GM12878 (cell line): ENCODE results near the gene NAALADL2. TPM values are rescaled to one million over a fixed set of nuclear protein-coding genes. Genes with fewer than 3 reads are reported as not detected.

ENCODE experiments used
- ATAC-seq: fragments of 200-7000 bp; cut with Tn5 transposase; 3 replicates; pipeline ENCODE4 v1.9.1; 2020; ENCODE audit warnings: mild to moderate bottlenecking, moderate library complexity
- BruUV-seq: library from RNA; stranded (reverse); fragments of 400-500 nt; replicated peaks from 2 replicates; lab custom pipeline; 2021; lab: Mats Ljungman, UMichigan
- CTCF ChIA-PET: fragments of 300-600 bp; sonication (Branson Sonifier 250); formaldehyde crosslinking; extraction: SDS; loops from one replicate; lab custom pipeline; 2021; ENCODE audit warnings: inconsistent platforms; lab: Yijun Ruan, JAX
- POLR2A ChIA-PET: fragments of 350-600 bp; formaldehyde crosslinking; extraction: SDS; loops from one replicate; lab custom pipeline; 2021; ENCODE audit warnings: inconsistent platforms; lab: Charles Lee
- RAD21 ChIA-PET: fragments of 300-600 bp; sonication (Branson Sonifier 250); formaldehyde crosslinking; loops from one replicate; lab custom pipeline; 2023; ENCODE audit warnings: antibody characterized with exemption; ENCODE audit not compliant: unreplicated experiment; lab: Charles Lee
- SMC1A ChIA-PET: fragments of 300-600 bp; sonication (Branson Sonifier 250); formaldehyde crosslinking; loops from one replicate; lab custom pipeline; 2023; ENCODE audit not compliant: unreplicated experiment, uncharacterized antibody; lab: Charles Lee
- DNase-seq: peaks from one replicate; pipeline ENCODE4 v3.0.0-alpha.2; 2011; ENCODE audit warnings: low read depth, low spot score
- FAIRE-seq: peaks from 3 replicates; lab custom pipeline; 2011; peaks lifted over from hg19 to GRCh38; lab: Jason Lieb, UNC
- H2AFZ ChIP-seq: 2 replicates; pipeline ENCODE4 v1.6.0; 2011; ENCODE audit warnings: low read depth, low read length, control low read depth; ENCODE audit not compliant: control insufficient read depth
- H3K27ac ChIP-seq: 2 replicates; pipeline ENCODE4 v1.5.1; 2011; ENCODE audit warnings: control low read depth; ENCODE audit not compliant: control insufficient read depth, insufficient read depth
- H3K27me3 ChIP-seq, 2 experiments: replicated peaks in 1 of 2; 2 replicates each; pipeline versions ENCODE4 v1.6.0 to v1.6.1; 2011; ENCODE audit warnings: low read length in 1 of 2; ENCODE audit not compliant: control insufficient read depth in 2 of 2, insufficient read depth in 2 of 2
- H3K36me3 ChIP-seq, 2 experiments: 2 replicates each; pipeline ENCODE4 v1.5.1; 2011; ENCODE audit warnings: low read length in 1 of 2; ENCODE audit not compliant: control insufficient read depth in 2 of 2, insufficient read depth in 2 of 2
- H3K4me1 ChIP-seq: 2 replicates; pipeline ENCODE4 v1.6.1; 2011; ENCODE audit warnings: mild to moderate bottlenecking, low read length, moderate library complexity, mixed read lengths; ENCODE audit not compliant: control insufficient read depth, insufficient read depth
- H3K4me2 ChIP-seq: 2 replicates; pipeline ENCODE4 v1.6.0; 2011; ENCODE audit warnings: control low read depth; ENCODE audit not compliant: control insufficient read depth, insufficient read depth
- H3K4me3 ChIP-seq: fragments of 200-600 bp; sonication (generic); 2 replicates; pipeline ENCODE4 v1.5.1; 2016
- H3K79me2 ChIP-seq: 2 replicates; pipeline ENCODE4 v1.6.0; 2011; ENCODE audit warnings: low read length; ENCODE audit not compliant: control insufficient read depth, insufficient read depth
- H3K9ac ChIP-seq: 2 replicates; pipeline ENCODE4 v1.8.0; 2011; ENCODE audit warnings: low read length, control low read depth, mixed read lengths; ENCODE audit not compliant: control insufficient read depth, insufficient read depth
- H3K9me3 ChIP-seq: replicated peaks from 3 replicates; pipeline ENCODE4 v1.5.1; 2011; ENCODE audit warnings: mild to moderate bottlenecking, low read length; ENCODE audit not compliant: control insufficient read depth, insufficient read depth
- H4K20me1 ChIP-seq: 2 replicates; pipeline ENCODE4 v1.6.0; 2011; ENCODE audit not compliant: control insufficient read depth, insufficient read depth
- ETV6 ChIP-seq, 2 experiments: fragments of 450-650 bp in 1 of 2; IDR thresholded peaks in 1 of 2; conservative IDR thresholded peaks in 1 of 2; 2 replicates each; pipeline ENCODE4 v1.6.1; 2014; ENCODE audit warnings: antibody characterized with exemption in 1 of 2, borderline replicate concordance in 1 of 2, low read depth in 1 of 2, mild to moderate bottlenecking in 1 of 2, moderate library complexity in 1 of 2
- JUNB ChIP-seq: IDR thresholded peaks from 2 replicates; pipeline ENCODE4 v1.6.1; 2016; ENCODE audit warnings: antibody characterized with exemption, mild to moderate bottlenecking
- MTA2 ChIP-seq: fragments of 450-650 bp; IDR thresholded peaks from 2 replicates; pipeline ENCODE4 v1.6.1; 2016; ENCODE audit warnings: low read depth, mild to moderate bottlenecking, moderate library complexity
- NR2C2 ChIP-seq: IDR thresholded peaks from 2 replicates; pipeline ENCODE4 v1.6.1; 2011; ENCODE audit warnings: borderline replicate concordance, low read depth; ENCODE audit not compliant: control insufficient read depth, insufficient read length
- PAX8 ChIP-seq: fragments of 450-650 bp; IDR thresholded peaks from 2 replicates; pipeline ENCODE4 v1.6.1; 2017; ENCODE audit warnings: mild to moderate bottlenecking, moderate library complexity
- PKNOX1 ChIP-seq: fragments of 450-650 bp; IDR thresholded peaks from 2 replicates; pipeline ENCODE4 v1.6.1; 2016; ENCODE audit warnings: mild to moderate bottlenecking
- POLR2A ChIP-seq: IDR thresholded peaks from 2 replicates; pipeline ENCODE4 v1.6.1; 2011; ENCODE audit warnings: low read depth, mild to moderate bottlenecking, low read length
- RELA ChIP-seq: fragments of 450-650 bp; IDR thresholded peaks from 2 replicates; pipeline ENCODE4 v1.8.0; 2014; ENCODE audit warnings: borderline replicate concordance; ENCODE audit not compliant: partially characterized antibody
- SP1 ChIP-seq: IDR thresholded peaks from one replicate; pipeline ENCODE4 v1.6.1; 2011; ENCODE audit warnings: low read depth, low read length
- TAF1 ChIP-seq: IDR thresholded peaks from 2 replicates; pipeline ENCODE4 v1.6.1; 2011; ENCODE audit warnings: mild to moderate bottlenecking, low read depth, low read length, borderline replicate concordance
- ZNF207 ChIP-seq: fragments of 450-650 bp; IDR thresholded peaks from 2 replicates; pipeline ENCODE4 v1.6.1; 2014; ENCODE audit warnings: antibody characterized with exemption, mild to moderate bottlenecking, borderline replicate concordance
- ZZZ3 ChIP-seq: IDR thresholded peaks from 2 replicates; pipeline ENCODE4 v1.6.1; 2011; ENCODE audit warnings: low read depth; ENCODE audit not compliant: control insufficient read depth, insufficient read length
- WGBS: methylation state at CpG from one replicate; pipeline ENCODE4 v1.1.6; 2016; ENCODE audit warnings: low lambda C conversion rate; ENCODE audit not compliant: insufficient replicate concordance, insufficient coverage; ENCODE audit errors: missing lambda C conversion rate; 5-methylcytosine and 5-hydroxymethylcytosine counted together
- in situ Hi-C: fragments of 300-500 bp; cut with MboI; formaldehyde crosslinking; loops from 9 replicates; pipeline ENCODE4 v1.14.3; 2018; ENCODE audit warnings: mixed read lengths
- intact Hi-C: fragments of 100-400 bp; cut with micrococcal nuclease; formaldehyde crosslinking; loops from one replicate; pipeline ENCODE4 v1.14.2; 2022; ENCODE audit not compliant: unreplicated experiment
- polyA plus RNA-seq, 11 experiments: library from polyadenylated mRNA; depleted of rRNA in 4 of 11; unstranded in 6 of 11; stranded (reverse) in 5 of 11; fragments of >200 nt; fragmentation: Nextera tagmentation in 4 of 11; fragmentation: Illumina TruSeq in 1 of 11; extraction: Ambion mirVana in 4 of 11; extraction: Trizol in 1 of 11; gene quantifications; 1 replicate in 1 of 11; 2 replicates in 10 of 11; pipeline versions ENCODE4 v1.2.1 to v1.2.3, GENCODE V29; 2011 to 2016; ENCODE audit warnings: inconsistent platforms in 2 of 11, missing spikeins in 2 of 11, low read depth in 1 of 11
- total RNA-seq, 4 experiments: library from RNA; depleted of rRNA in 3 of 4; stranded (reverse); fragments of >200 nt in 3 of 4; fragmentation: Illumina TruSeq in 1 of 4; extraction: Trizol in 1 of 4; gene quantifications; 2 replicates each; pipeline versions ENCODE4 v1.2.1 to v1.2.3, GENCODE V29; 2013 to 2021

The NAALADL2 gene
- total and polyA plus RNA-seq, 10 of the 15 experiments (the other 5 are each of a cell fraction or from before 2014, with no cell fraction given) = 0.06 to 10.8 (median 0.46) TPM

- in situ Hi-C loops (no loop called here), intact Hi-C loops (no loop called here)
- no peak overlapping the region for H2AFZ ChIP-seq
- SMC1A ChIA-PET = interaction anchor here (3.4 kb wide), 1 partner anchor 13 kb away, joined by 25 read pairs; no protein-coding TSS in a partner anchor
- POLR2A ChIA-PET = no interaction called here
- no peaks in the 10 kb centered on the region for H3K27me3 ChIP-seq
- CTCF ChIA-PET = no interaction called here
- no peak for TF ChIP-seq MTA2
- TF ChIP-seq ETV6 (conservative IDR thresholded peaks at IDR 0.05 in 1 of 2, IDR thresholded peaks at IDR 0.05 in 1 of 2; ENCODE audit: borderline replicate concordance in 1 of 2, low read depth in 1 of 2) = no peak
- TF ChIP-seq RELA = no peak
- no peak for TF ChIP-seq POLR2A
- no peak for TF ChIP-seq PKNOX1
- TF ChIP-seq NR2C2 = no peak
- TF ChIP-seq JUNB = no peak
- no peak for TF ChIP-seq PAX8
- TF ChIP-seq TAF1 = no peak
- TF ChIP-seq ZZZ3 = no peak
- no peak for TF ChIP-seq ZNF207
- no peak for TF ChIP-seq SP1
- H3K9ac ChIP-seq = no peak overlapping the region
- H3K79me2 ChIP-seq = no peaks in the 10 kb centered on the region
- ATAC-seq = no peak
- H3K27ac ChIP-seq = no peak overlapping the region
- H3K9me3 ChIP-seq = no peaks in the 10 kb centered on the region
- no peaks in the 10 kb centered on the region for H3K36me3 ChIP-seq
- no peak for DNase-seq
- H3K4me2 ChIP-seq = no peak overlapping the region
- FAIRE-seq = no peak
- RAD21 ChIA-PET = no interaction called here
- BruUV-seq = no TSS peak
- H4K20me1 ChIP-seq = no peaks in the 10 kb centered on the region
- no peak overlapping the region for H3K4me3 ChIP-seq
- H3K4me1 ChIP-seq = no peaks in the 10 kb centered on the region
- 90% methylated on average over 1 of the region's 1 CpG for WGBS
Measured at GRCh38 chr3:175404621-175405020, 545.5 kb downstream of the NAALADL2 start.
